Activated CD4-positive, alpha-beta T cell treated with anti-CD3 and anti-CD28 coated beads, Interleukin-10, Interleukin-2, amounts not matched to agents 100 ng/mL and 50 ng/mL, durations not matched to agents 16 hours and 8 hours (primary cell): ENCODE results near the gene SLC25A38.
A peak's percentile ranks its signal among the peaks of the same experiment; 100 is the strongest.
"Not testable (repeated sequence)": the region's sequence is repeated elsewhere in the genome, so short reads cannot be mapped to it uniquely, and the experiment has no call there.

ENCODE experiments used
- DNase-seq: peaks from one replicate; pipeline ENCODE4 v3.0.0-alpha.2; 2020

The SLC25A38 gene, protein sequence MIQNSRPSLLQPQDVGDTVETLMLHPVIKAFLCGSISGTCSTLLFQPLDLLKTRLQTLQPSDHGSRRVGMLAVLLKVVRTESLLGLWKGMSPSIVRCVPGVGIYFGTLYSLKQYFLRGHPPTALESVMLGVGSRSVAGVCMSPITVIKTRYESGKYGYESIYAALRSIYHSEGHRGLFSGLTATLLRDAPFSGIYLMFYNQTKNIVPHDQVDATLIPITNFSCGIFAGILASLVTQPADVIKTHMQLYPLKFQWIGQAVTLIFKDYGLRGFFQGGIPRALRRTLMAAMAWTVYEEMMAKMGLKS

DNA sequence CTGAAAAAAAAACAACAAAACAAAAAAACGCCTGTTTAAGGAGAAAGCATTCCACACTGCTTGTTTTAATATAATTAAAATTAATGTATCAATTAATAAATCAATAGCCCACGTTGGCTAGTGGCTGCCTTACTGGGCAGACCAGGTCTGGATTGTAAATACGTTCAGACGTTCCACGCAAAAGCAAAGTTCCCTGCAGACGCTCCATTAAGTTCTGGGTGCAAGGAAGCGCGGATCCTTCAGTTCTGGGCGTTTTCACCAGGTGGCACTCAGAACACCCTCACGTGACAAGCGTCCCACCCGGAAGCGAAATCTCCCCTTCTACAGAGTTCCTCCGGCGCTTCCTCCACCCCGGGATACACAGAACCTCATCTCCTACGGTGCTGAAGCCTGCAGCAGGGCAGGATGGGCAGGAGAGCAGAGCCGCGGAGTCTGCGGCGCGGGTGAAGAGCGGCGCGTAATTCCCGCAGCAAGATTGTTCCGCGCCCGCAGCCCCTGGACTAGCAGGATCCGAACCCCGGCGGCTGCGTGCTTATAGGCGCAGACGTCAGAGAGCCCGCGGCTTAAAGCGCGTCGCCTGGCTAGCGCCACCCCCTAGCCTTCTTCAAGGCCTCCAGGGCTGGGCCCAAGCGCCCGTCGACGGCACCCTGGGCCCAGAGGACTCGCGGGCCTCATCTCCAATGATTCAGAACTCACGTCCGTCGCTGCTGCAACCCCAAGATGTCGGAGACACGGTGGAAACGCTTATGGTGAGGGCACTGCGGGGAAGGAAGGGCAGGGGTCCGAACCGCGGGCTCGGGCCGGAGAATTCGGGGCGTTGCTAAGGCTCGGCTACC, at the start of gene SLC25A38:
Gene SLC25A38, plus strand, starts transcription at position 326 of the 836 bp plus-strand sequence. Its CDS starts 355 bp downstream, at position 681.
- DNase-seq: peak; percentile 89

- no peak for DNase-seq
These were observed 49.6 kb upstream of the SLC25A38 start for GRCh38 chr3:39333607-39334006.

DNA sequence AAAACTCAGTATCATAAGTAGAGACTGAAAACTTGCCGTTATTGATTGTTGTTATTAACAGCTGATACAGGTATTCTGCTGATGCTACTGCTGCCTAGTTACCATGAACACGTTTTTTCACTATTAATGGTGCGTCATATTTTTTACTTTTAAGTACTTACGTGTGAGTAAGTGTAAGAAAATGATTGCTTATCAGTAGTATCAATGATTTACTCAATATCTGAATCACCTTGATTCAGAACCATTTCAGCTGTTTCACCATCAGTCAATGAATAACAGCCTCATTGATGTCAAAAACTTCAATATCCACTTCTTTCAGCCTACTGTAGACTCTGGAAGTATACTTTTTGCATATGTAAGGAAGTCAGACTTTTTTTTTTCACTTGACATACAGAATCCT, 49.0 kb upstream of the SLC25A38 start:
- no peak for DNase-seq

GRCh38 chr3:39338201-39338600, 45.0 kb upstream of the SLC25A38 start:
- DNase-seq: no peak

DNA sequence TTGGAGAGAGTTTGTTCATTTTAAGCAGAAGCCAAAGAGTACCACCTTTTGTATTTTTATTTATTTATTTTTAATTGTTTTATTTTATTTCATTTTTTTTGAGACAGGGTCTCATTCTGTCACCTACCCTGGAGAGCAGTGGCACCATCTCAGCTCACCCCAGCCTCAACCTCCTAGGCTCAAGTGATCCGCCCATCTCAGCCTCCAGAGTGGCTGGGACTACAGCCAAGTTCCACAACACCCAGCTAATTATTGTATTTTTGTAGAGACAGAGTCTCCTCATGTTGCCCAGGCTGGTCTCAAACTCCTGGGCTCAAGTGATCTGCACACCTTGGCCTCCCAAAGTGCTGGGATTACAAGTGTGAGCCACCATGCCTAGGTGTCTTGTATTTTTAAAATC, 44.1 kb upstream of the SLC25A38 start:
- no peak for DNase-seq

DNA sequence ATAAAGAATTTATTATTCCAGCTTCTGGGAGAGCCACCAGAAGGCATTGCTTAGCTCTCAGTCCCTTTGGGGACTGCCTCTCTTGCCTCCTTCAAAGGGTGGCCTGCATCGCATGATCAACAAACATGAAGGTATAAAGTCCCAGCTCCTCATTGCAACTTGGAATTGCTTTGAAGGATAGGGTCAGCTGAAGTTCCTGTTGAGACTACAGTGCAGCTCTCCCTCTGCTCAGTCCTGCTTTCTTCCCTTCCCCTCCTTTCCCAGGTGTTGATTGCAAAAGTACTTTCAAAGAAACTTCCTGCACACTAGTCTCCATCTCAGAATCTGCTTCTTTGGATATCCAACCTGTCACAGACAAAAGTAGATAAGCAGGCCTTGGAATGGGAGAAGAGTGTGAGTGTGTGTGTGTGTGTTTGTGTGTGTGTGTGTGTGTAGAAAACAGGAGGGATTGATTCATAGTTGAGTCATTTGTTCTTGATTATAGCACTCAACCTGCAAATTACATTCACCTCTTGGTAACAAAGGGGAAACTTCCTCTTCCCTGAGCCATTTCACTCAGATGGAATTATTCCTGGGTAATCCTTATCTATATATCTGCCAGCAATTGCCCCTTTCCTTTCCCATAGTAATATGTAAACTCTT, 40.0 kb upstream of the SLC25A38 start:
- DNase-seq: peak; percentile 40

GRCh38 chr3:39343760-39344159, 39.4 kb upstream of the SLC25A38 start:
- DNase-seq: peak; percentile 50

- no peak for DNase-seq
These were observed 38.3 kb upstream of the SLC25A38 start for GRCh38 chr3:39344746-39345344.

- peak; percentile 74 for DNase-seq
These were observed 36.2 kb upstream of the SLC25A38 start for GRCh38 chr3:39346785-39347585.

- no peak for DNase-seq
These were observed 35.6 kb upstream of the SLC25A38 start for GRCh38 chr3:39347586-39347876.

- no peak for DNase-seq
These were observed 34.1 kb upstream of the SLC25A38 start for GRCh38 chr3:39349080-39349479.

DNA sequence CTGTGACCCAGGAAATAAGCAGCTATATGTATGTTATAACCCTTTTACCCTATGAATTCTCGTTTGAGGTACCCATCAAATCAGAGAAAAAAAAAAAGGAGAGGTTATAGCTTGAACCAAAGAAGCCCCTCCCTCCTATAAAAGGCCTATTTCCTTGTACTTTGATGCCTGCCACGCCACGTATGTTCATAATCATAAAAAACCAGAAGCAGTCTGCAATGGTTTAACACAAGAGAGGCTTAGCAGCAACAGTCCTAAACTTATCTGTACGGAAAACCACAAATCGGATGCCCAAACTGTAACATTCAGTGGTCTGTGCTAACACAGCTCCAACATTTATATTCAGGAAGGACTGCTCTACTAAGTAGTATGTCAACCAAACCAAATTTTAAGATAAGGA, 32.5 kb upstream of the SLC25A38 start:
- DNase-seq: no peak

DNA sequence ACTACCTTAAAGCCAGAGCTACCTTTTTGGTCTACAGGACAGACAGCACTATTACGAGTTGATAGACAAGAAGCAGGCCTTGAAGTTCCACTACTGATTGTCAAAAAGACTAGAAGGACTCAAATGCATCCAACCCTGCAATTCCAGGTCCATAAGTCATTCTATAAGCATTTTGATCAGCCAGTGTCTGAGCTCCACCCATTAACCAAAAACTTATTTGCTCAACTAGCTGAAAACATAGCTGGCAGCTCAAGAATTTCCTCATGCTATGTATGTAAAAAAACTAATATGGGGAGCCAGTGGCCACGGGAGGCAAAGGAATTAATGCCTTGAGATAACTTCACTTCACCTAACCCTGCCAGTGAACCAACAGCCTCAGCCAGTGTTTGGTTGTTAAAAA, 32.0 kb upstream of the SLC25A38 start:
- not testable (repeated sequence) for DNase-seq

DNA sequence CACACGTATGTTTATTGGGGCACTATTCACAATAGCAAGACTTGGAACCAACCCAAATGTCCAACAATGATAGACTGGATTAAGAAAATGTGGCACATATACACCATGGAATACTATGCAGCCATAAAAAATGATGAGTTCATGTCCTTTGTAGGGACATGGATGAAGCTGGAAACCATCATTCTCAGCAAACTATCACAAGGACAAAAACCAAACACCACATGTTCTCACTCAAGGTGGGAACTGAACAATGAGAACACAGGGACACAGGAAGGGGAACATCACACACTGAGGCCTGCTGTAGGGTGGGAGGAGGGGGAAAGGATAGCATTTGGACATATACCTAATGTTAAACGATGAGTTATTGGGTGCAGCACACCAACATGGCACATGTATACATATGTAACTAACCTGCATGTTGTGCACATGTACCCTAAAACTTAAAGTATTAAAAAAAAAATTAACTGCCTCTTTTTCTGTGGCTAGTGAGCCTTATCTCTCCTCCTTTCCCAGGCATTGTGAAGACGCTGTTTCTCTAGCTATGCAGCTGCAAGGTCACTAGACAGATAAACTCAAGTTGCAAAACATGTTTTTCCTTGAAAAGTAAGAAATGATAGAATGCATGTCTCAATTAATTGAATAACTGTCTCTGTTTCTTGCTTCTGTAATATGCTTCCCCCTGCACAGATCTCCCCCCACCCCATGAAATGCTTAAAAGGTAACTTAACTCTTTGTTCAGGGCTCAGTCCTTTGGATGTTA, 29.8 kb upstream of the SLC25A38 start:
- DNase-seq: not testable (repeated sequence)

- peak; percentile 52 for DNase-seq
These were observed 24.8 kb upstream of the SLC25A38 start for GRCh38 chr3:39358333-39358732.

DNA sequence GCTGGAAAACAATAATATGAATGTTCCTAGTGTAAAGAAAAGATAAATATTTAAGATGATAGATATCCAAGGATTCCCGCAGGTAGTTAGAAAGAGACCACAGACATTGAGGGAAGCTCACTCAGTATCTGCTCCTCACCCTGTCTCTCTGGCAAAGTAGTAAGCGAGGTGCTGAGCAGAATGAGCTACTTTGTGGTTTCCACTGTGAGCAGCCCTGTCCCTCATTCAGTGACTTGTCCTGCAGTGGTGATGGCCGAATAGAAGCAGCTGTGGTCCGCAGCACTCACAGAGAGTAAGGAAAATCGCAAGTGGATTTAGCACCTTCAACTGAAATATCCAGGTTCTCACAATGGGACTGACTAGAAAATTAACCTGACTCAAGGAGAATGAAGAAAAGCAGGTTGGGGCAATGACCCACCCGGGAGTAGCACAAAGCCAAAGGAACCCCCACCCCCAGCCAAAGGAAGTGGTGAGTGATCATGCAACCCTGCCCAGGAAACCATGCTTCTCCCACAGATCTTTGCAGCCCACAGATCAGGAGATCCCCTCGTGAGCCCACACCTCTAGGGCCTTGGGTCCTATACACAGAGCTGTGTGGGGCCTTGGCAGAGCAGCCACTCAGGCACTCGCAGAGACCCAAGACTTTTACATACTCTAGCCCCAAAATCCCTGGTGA, 21.8 kb upstream of the SLC25A38 start:
- DNase-seq: peak; percentile 84

DNA sequence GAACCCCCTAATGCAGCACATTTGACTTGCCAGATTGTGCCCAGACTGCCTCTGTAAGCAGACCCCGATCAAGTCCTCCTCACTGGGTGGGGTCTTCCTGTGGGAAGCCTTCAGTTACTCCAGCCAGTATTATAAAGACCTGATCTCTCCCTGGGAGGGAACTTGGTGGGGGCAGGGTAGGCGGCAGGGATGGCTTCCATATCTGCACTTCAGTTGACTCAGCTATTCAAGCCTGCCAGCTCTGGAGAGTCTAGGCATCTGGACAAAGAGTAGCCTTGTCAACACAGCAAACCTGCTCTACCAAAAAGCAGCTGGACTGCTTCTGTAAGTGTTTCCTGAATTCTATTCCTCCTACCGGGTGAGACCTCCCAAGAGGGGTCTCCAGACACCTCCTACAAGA, 21.0 kb upstream of the SLC25A38 start:
- no peak for DNase-seq

- DNase-seq: no peak
These were observed 20.4 kb upstream of the SLC25A38 start for GRCh38 chr3:39362812-39363211.

DNA sequence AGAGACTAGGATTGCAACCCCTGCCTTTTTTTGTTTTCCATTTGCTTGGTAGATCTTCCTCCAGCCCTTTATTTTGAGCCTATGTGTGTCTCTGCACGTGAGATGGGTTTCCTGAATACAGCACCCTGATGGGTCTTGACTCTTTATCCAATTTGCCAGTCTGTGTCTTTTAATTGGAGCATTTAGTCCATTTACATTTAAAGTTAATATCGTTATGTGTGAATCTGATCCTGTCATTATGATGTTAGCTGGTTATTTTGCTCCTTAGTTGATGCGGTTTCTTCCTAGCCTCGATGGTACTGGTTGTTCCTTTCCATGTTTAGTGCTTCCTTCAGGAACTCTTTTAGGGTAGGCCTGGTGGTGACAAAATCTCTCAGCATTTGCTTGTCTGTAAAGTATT, 12.7 kb upstream of the SLC25A38 start:
- not testable (repeated sequence) for DNase-seq

DNA sequence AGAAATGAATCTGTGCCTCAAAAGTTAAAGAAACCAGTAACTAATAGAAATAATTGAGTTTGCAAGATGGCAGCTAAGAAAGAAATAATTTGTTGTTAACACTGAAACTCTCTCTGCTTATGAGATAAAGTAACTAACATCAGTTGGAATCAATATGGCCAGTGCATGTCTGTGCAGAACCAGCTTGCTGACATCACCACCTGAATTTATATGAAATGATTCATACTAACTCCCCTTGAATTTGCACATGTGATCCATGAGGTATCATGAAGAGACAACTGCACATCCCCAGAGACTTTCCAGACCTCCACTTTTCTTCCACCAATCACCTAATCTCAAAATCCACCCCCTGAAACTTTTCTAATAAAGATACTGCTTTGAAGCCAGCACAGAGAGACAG, 10.3 kb upstream of the SLC25A38 start:
- DNase-seq: no peak

- no peak for DNase-seq
These were observed 6.1 kb upstream of the SLC25A38 start for GRCh38 chr3:39376959-39377634.
